MM.1S (cell line): ENCODE data around the gene UBN2.

ENCODE experiments used
- CTCF ChIP-seq: fragments of 300-600 bp; sonication (generic); IDR thresholded peaks from 2 replicates; pipeline ENCODE4 v1.5.1; 2016; ENCODE audit warnings: antibody characterized with exemption, low read length, mixed read lengths
- EZH2 ChIP-seq: fragments of 300-600 bp; sonication (generic); optimal IDR thresholded peaks from 2 replicates; pipeline ENCODE3; 2017; ENCODE audit warnings: low read depth, mild to moderate bottlenecking, antibody characterized with exemption, low read length, mixed read lengths

GRCh38 chr7:139246494-139246893 lies 15.5 kb downstream of the UBN2 start:
- TF ChIP-seq CTCF (no peak), EZH2 (no peak)
